Spleen (tissue), 11 donors: ENCODE measurements around the gene AK9. TPM values are rescaled to one million over a fixed set of nuclear protein-coding genes. Genes with fewer than 3 reads are reported as not detected.
A peak's percentile ranks its signal among the peaks of the same experiment; 100 is the strongest.

Source experiments
- DNase-seq: peaks from one replicate; pipeline ENCODE4 v3.0.0-alpha.2; 2020
- H3K27ac ChIP-seq, 8 donors: fragments of 200-600 bp; sonication (generic) in 7 of 8; 1 replicate in 4 of 8; 2 replicates in 4 of 8; pipeline versions ENCODE4 v1.5.0 to v1.8.0; 2016 to 2021; ENCODE audit warnings: inconsistent platforms in 4 of 8, mild to moderate bottlenecking in 4 of 8, moderate library complexity in 1 of 8
- H3K27me3 ChIP-seq, 7 donors: fragments of 200-600 bp; sonication (generic) in 6 of 7; replicated peaks in 1 of 7; 1 replicate in 4 of 7; 2 replicates in 3 of 7; pipeline versions ENCODE4 v1.5.0 to v1.8.0; 2016 to 2021; ENCODE audit warnings: inconsistent platforms in 3 of 7, mild to moderate bottlenecking in 1 of 7
- H3K36me3 ChIP-seq, 6 donors: fragments of 200-600 bp; sonication (generic) in 5 of 6; 1 replicate in 4 of 6; 2 replicates in 2 of 6; pipeline versions ENCODE4 v1.5.0 to v1.8.0; 2016 to 2021; ENCODE audit warnings: inconsistent platforms in 2 of 6
- H3K4me1 ChIP-seq, 6 donors: fragments of 200-600 bp; sonication (generic) in 5 of 6; 1 replicate in 3 of 6; 2 replicates in 3 of 6; pipeline versions ENCODE4 v1.5.0 to v1.8.0; 2016 to 2021; ENCODE audit warnings: inconsistent platforms in 3 of 6
- H3K4me3 ChIP-seq, 8 donors: fragments of 200-600 bp; sonication (generic) in 7 of 8; 1 replicate in 4 of 8; 2 replicates in 4 of 8; pipeline versions ENCODE4 v1.5.0 to v1.8.0; 2016 to 2021; ENCODE audit warnings: inconsistent platforms in 4 of 8, mild to moderate bottlenecking in 4 of 8, moderate library complexity in 2 of 8
- H3K9me3 ChIP-seq, 8 donors: fragments of 200-600 bp; sonication (generic) in 7 of 8; 1 replicate in 4 of 8; 2 replicates in 4 of 8; pipeline versions ENCODE4 v1.5.0 to v1.8.0; 2016 to 2021; ENCODE audit warnings: inconsistent platforms in 4 of 8
- CTCF ChIP-seq, 11 experiments: fragments of 200-600 bp in 7 of 11; fragments of 450-650 bp in 4 of 11; sonication (generic) in 4 of 11; IDR thresholded peaks in 8 of 11; conservative IDR thresholded peaks in 3 of 11; 1 replicate in 7 of 11; 2 replicates in 4 of 11; pipeline versions ENCODE4 v1.4.0 to v1.8.0; 2016 to 2021; ENCODE audit warnings: antibody characterized with exemption in 11 of 11, inconsistent platforms in 4 of 11, mild to moderate bottlenecking in 1 of 11
- POLR2A ChIP-seq, 3 donors: fragments of 450-650 bp; IDR thresholded peaks; one replicate each; pipeline ENCODE4 v1.5.1; 2017; ENCODE audit warnings: antibody characterized with exemption in 3 of 3, mild to moderate bottlenecking in 1 of 3
- POLR2AphosphoS5 ChIP-seq, 3 donors: sonication (generic); formaldehyde crosslinking; IDR thresholded peaks; one replicate each; pipeline ENCODE4 v1.5.1; 2017; ENCODE audit warnings: antibody characterized with exemption in 3 of 3
- WGBS, 5 donors: extraction: QIAGEN DNeasy Blood & Tissue Kit in 3 of 5; methylation state at CpG; one replicate each; pipeline versions ENCODE4 v1.1.5 to v1.1.7; 2013 to 2018; 5-methylcytosine and 5-hydroxymethylcytosine counted together
- intact Hi-C: fragments of 100-400 bp; cut with DNase I; formaldehyde crosslinking; loops from one replicate; pipeline ENCODE4 v1.15.0; 2023; ENCODE audit warnings: low total_unique reads
- polyA plus RNA-seq, 3 donors: library from polyadenylated mRNA; stranded (reverse); fragments of 200-250 nt; gene quantifications; one replicate each; pipeline ENCODE4 v1.2.1, GENCODE V29; 2013
- total RNA-seq, 7 donors: library from RNA; depleted of rRNA in 3 of 7; stranded (reverse); fragments of >200 nt in 3 of 7; fragmentation: NEBNext Ultra II Directional in 4 of 7; extraction: Animal tissue kit (Norgen Biotek cat#: 25700) in 4 of 7; gene quantifications; one replicate each; pipeline versions ENCODE4 v1.1.0 to v1.2.1, GENCODE V29; 2016 to 2021
- donor health status: healthy with polysubstance abuse.
- donor health status: DM: no; HTN: no; CAD: no; lungs with moderate emphysema.
- donor health status: DM: no; HTN: no; CAD: no.
- donor health status: Bipolar disorder and iron deficiency.
- donor health status: healthy.
- donor health status: DM: no; HTN: no; CAD: no.
- donor health status: DM: yes; HTN: yes; CAD: no.

AK9 gene
- total and polyA plus RNA-seq, 10 donors = 3.8 to 24.9 (median 11.5) TPM

GRCh38 chr6:109478841-109479624, 212.0 kb downstream of the AK9 start:
- H3K4me3 ChIP-seq = peak overlapping the region in 4 of 8 donors; percentile 7 to 90 (median 62)
- TF ChIP-seq POLR2AphosphoS5 (IDR thresholded peaks at IDR 0.05) = no peak
- TF ChIP-seq POLR2A (IDR thresholded peaks at IDR 0.05) = no peak
- TF ChIP-seq CTCF (IDR thresholded peaks at IDR 0.05 in 8 of 11, conservative IDR thresholded peaks at IDR 0.05 in 3 of 11) = no peak
- intact Hi-C loops = no loop called here
- peaks cover 0 to 77% (median 36%) of the 10 kb centered on the region in 6 donors for H3K36me3 ChIP-seq
- H3K9me3 ChIP-seq = no peaks in the 10 kb centered on the region
- H3K27me3 ChIP-seq = no peaks in the 10 kb centered on the region
- H3K27ac ChIP-seq = peak overlapping the region in 2 of 8 donors; percentile 9 to 56
- peaks cover 42 to 83% (median 72%) of the 10 kb centered on the region in 6 donors for H3K4me1 ChIP-seq
- 67 to 92% (median 81%) methylated on average over 5 of the region's 5 CpGs for WGBS, 5 donors
- DNase-seq = no peak

GRCh38 chr6:109478222-109478805, 212.7 kb downstream of the AK9 start:
- intact Hi-C loops = no loop called here
- Histone ChIP-seq H3K36me3 (peaks cover 0 to 84% (median 43%) of the 10 kb centered on the region in 6 donors), H3K9me3 (no peaks in the 10 kb centered on the region), H3K4me1 (peaks cover 42 to 81% (median 68%) of the 10 kb centered on the region in 6 donors), H3K27ac (peak overlapping the region in 1 of 8 donors; percentile 22), H3K4me3 (peak overlapping the region in 3 of 8 donors; percentile 34 to 90 (median 89)), H3K27me3 (no peaks in the 10 kb centered on the region)
- TF ChIP-seq POLR2AphosphoS5 (IDR thresholded peaks at IDR 0.05) (no peak), POLR2A (IDR thresholded peaks at IDR 0.05) (no peak), CTCF (IDR thresholded peaks at IDR 0.05 in 8 of 11, conservative IDR thresholded peaks at IDR 0.05 in 3 of 11) (no peak)
- no peak for DNase-seq
- WGBS, 5 donors = 82 to 95% (median 89%) methylated on average over 9 of the region's 9 CpGs

- Histone ChIP-seq H3K4me3 (peak overlapping the region in 1 of 8 donors; percentile 90), H3K4me1 (peaks cover 42 to 87% (median 73%) of the 10 kb centered on the region in 6 donors), H3K27me3 (no peaks in the 10 kb centered on the region), H3K9me3 (no peaks in the 10 kb centered on the region), H3K36me3 (peaks cover 0 to 90% (median 49%) of the 10 kb centered on the region in 6 donors), H3K27ac (peak overlapping the region in 2 of 8 donors; percentile 6 to 21)
- TF ChIP-seq CTCF (IDR thresholded peaks at IDR 0.05 in 8 of 11, conservative IDR thresholded peaks at IDR 0.05 in 3 of 11) = no peak
- no peak for TF ChIP-seq POLR2AphosphoS5 (IDR thresholded peaks at IDR 0.05)
- no peak for TF ChIP-seq POLR2A (IDR thresholded peaks at IDR 0.05)
- no peak for DNase-seq
- intact Hi-C loops = no loop called here
- 75 to 87% (median 78%) methylated on average over 2 of the region's 2 CpGs for WGBS, 5 donors
Observed at GRCh38 chr6:109477725-109478124, 213.3 kb downstream of the AK9 start.

- no peaks in the 10 kb centered on the region for H3K9me3 ChIP-seq
- intact Hi-C loops = no loop called here
- DNase-seq = no peak
Observed at GRCh38 chr6:109477184-109477583, 213.8 kb downstream of the AK9 start.

More at GRCh38 chr6:109477184-109477583, 213.8 kb downstream of the AK9 start:
- peak overlapping the region in 1 of 8 donors; percentile 90 for H3K4me3 ChIP-seq
- H3K4me1 ChIP-seq = peaks cover 43 to 87% (median 75%) of the 10 kb centered on the region in 6 donors
- no peaks in the 10 kb centered on the region for H3K27me3 ChIP-seq
- 96 to 100% (median 98%) methylated on average over 2 of the region's 2 CpGs for WGBS, 5 donors
- TF ChIP-seq POLR2A (IDR thresholded peaks at IDR 0.05) (no peak), CTCF (IDR thresholded peaks at IDR 0.05 in 8 of 11, conservative IDR thresholded peaks at IDR 0.05 in 3 of 11) (no peak), POLR2AphosphoS5 (IDR thresholded peaks at IDR 0.05) (no peak)
- H3K27ac ChIP-seq = peak overlapping the region in 1 of 8 donors; percentile 21
- peaks cover 0 to 95% (median 52%) of the 10 kb centered on the region in 6 donors for H3K36me3 ChIP-seq
